Ecto neural progenitor cell (in vitro differentiated cells): ENCODE data around the gene IER5.

ENCODE experiments used
- DNase-seq: peaks from one replicate; pipeline ENCODE4 v3.0.0-alpha.2; 2018; ENCODE audit warnings: low spot score

Gene IER5

DNA sequence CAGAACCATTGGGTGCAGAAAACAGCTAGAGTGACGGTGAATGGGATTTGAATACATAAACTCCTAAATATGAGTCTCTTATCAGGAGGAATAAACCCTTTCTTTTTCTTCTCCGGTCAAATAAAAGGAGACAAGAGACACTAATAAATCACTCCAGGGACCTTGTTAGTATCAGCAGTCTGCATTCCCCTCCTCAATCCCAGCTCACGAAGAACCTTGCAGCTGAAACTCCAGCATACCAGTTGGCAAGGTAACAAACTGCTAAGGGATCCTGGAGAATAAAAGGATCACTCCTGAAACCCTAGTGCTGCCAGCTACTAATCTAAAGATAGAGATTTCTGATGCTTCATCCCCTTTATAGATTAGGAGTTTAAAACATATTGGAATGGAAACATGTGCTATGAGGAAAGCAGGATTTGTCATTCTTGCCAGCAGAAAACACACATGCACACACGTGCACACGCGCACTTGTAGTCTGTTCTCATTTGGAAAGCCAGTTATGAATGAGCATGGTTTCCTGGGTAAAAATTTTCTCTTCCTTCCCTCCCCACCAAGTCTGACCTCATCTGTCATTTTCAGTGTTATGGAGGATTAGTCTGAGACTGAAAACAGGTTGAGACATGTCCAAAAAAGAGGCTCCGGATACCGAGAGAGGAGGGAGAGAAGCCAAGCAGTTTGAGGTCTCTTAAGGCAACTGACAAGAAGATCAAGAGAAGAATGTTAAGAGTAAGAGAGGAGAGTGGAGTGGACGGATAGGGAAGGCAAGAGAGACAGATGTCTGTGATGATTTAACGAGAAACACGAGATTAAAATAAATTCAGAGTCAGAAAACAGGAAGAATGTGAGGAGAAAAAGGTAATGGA lies 10.9 kb downstream of the IER5 start:
- DNase-seq, result no peak

DNA sequence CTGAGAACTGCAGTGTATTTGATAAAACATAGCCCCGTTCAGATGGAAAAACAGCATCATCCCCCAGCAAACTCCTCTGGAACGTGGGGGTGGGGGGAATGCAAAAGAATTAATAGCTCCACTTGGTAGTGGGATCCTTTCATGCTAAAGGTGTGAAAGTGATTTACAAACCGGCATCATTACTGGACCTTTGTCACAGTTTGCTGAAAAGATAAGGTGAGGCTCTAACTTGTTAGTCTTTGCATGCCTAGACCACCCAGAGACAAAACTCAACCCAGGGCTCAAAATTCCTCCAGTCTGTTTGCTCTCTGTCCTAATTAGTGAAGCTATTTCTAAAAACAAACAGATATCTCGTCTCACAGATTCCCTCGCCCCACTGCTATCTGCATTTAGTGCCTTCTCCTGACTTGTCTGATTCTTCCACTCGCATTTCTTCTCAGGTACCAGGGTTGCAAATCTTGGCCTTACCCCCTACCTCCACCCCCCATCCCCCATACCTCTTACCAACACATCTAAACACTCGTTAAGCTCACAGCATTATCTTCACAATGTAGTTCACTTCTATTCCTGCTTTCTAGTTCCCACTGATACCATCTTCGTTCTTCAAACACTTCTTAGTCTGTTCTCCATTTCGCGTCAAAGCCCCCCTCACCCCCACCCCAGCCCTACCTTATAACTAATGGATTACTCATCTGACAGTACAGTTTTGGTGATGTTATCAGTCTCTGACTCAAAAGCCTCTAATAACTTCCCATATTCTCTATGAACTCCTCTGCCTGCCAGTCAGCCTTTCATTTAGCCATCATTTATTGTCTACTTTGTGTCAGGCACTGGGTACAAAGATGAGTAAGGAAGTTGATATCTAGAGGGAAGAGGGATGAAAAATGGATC lies 11.8 kb downstream of the IER5 start:
- DNase-seq, result no peak

GRCh38 chr1:181100934-181101333 lies 12.4 kb downstream of the IER5 start:
- DNase-seq, result no peak

GRCh38 chr1:181101581-181102226 lies 13.2 kb downstream of the IER5 start:
- peak; percentile 48 for DNase-seq

GRCh38 chr1:181102841-181103240 lies 14.3 kb downstream of the IER5 start:
- DNase-seq, result no peak

DNA sequence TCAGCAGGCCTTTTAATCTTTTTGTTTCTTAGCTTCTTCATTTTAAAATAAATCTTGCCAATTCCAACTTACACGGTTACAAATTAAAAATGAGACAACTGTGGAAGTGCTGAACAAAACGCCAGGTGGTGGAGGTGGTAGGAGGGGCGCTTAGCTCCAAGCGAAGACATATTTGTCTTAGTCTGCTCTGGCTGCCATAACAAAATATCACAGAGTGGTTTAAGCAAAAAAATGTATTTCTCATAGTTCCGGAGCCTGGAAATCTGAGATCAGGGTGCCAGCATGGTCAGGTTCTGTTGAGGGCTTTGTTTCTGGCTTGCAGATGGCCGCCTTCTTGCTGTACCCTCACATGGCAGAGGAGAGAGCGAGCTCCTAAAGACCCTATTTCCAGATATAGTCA lies 14.9 kb downstream of the IER5 start:
- DNase-seq, result no peak

GRCh38 chr1:181104042-181104789 lies 15.7 kb downstream of the IER5 start:
- DNase-seq, result no peak

GRCh38 chr1:181104790-181105133 lies 16.3 kb downstream of the IER5 start:
- peak; percentile 92 for DNase-seq

GRCh38 chr1:181105134-181106021 lies 16.9 kb downstream of the IER5 start:
- DNase-seq, result peak; percentile 97

DNA sequence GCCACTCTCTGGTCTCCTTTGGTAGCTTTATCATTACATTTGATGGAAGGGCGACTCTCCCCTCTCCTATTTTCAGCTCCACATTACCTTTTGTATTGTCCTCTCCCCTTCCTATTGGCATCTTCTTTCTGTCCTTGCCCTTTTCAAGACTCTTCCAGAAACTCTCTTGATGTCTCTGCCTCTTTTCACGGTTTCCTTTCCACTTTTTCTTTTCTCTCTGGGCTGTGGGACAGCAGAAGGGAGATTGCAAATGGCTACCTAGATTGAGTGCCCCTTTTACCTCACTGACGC lies 17.5 kb downstream of the IER5 start:
- DNase-seq, result no peak

GRCh38 chr1:181106479-181106878 lies 18.0 kb downstream of the IER5 start:
- no peak for DNase-seq

DNA sequence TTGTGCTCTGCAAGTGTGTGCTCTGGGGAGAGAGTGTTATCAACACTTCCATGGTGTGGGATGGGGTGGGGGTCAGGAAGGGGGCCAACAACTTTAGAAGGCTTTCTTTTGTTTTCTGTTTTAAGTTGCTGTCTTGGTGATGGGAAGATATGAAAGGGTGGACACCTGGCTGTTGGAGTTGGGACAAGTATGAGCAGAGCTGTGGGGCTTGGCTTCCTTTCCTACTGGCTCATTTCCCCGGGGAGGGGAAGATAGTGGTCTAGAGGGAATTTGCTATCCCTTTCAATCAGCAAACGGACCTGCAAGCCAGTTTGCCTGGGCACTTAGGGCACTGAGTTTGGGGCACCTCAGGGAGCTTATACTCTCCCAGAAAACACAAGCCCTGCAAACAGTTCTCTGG lies 19.2 kb downstream of the IER5 start:
- DNase-seq, result no peak

DNA sequence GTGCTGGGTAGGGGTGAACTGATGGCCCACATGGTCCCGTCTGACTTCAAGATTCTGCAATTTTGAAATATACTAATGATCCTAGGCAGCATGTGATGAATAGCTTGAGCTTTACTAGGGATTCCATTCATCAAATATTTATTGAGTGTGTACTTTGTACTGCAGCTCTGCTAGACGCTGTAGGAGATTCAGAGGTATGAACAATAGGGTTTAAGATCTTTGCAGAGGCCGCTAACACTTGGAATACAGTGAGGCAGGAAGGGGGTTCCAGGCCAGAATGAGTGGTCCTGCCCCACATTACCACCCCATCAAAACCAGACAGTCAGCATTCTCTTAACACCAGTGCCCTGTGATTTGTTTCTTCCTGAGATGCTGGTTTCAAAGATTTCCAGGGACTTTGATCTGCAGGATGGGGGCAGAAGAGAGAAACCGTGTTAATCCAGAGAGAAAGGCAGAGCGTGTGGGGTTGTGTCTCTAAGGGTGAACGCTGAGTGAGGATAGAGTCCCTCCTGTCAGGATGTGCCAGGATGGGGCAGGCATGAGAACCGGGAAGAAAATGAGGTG lies 19.9 kb downstream of the IER5 start:
- DNase-seq, result no peak

DNA sequence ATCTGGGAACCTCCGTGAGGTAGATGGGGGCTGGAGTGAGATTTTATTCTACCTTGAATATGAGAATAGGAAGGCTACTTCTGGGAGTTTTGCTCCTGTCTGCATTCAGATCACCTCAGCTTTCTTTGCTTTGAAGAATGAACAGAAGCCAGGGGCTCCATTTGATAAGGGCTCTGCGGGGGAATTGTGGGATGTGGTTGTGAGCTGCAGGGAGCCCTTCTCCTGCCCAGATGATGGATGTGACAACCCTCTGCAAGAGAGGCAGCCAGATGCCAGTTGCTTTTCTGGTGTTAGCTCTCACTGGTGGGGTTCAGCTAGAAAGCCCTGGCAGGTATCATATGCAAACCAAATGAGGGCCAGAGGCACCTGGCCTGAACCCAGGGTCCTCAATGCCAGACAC lies 21.5 kb downstream of the IER5 start:
- DNase-seq, result no peak

DNA sequence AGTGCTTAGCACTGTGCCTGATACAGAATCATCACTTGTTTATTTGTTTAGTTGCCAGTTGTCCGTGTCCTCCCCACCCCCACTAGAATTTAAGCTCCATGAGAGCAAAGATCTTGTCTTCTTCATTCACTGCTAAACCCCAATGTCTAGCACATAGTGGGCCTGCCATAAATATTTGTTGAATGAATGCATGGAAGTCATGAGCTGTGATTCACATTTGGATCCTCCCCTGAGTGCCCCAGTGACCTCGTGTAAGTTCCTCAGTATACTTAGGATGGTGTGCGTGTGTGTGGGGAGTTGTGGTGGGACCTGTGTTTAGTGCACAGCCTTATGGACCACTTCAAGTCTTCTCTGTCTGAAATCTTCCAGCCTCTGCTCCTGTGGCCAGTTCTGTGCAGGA lies 23.1 kb downstream of the IER5 start:
- no peak for DNase-seq

DNA sequence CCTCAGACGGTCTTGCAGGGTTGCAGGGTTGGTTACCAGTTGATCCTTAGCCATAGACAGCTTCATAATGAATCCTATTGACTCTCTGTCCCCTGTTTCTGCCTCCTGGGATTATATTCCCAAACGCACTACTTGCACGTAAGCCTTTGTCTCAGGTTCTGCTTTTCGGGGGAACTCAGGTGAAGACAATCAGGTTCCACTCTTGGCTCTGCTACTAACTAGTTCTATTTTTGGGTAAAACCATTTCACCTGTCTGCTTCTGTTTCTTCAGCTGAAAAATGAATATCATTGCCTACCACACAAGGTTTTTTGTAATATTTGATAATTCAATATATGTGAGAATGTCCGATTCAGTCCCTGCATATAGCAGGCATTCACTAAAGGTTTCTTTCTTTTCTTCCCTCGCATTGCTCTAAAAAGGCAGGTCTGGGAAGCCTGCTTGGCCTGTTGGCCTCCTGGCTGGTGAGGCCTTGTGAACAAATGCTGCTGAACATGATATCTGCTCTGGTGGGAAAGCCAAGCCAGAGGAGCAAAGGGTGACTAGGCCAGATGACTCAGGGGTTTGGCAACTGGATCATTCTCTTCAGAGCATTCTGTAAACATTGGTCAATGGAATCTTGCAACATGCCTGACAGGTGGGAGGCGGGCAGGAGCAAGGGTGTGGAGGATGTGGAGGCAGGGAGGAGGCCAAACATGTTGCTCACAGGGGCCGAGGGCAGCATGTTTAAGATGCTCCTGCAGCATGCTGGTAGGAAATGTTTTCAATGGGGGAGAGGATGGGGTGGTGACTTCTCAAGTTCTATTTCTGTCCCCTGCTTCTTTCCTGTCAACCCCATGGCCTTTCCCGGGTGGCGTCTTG lies 23.8 kb downstream of the IER5 start:
- no peak for DNase-seq

- no peak for DNase-seq
Measured at GRCh38 chr1:181113059-181113641, 24.6 kb downstream of the IER5 start.

- no peak for DNase-seq
Measured at GRCh38 chr1:181114574-181115367, 26.3 kb downstream of the IER5 start.

DNA sequence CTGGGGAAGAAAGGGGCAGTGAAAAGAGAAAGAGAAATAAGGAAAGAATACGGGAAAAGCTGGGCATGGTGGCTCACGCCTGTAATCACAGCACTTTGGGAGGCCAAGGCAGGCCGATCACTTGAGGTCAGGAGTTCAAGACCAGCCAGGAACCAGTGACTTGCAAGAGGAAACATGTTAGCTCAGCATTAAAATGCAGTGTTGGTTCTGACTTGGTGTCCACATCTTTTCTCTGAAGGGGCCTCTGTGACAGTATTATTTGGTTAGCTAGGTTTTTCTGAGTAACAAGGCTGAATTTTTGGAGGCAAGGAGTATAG lies 26.8 kb downstream of the IER5 start:
- no peak for DNase-seq
